ENCODE measurements around the gene IL17REL. TPM values are rescaled to one million over a fixed set of nuclear protein-coding genes. Genes with fewer than 3 reads are reported as not detected.

The IL17REL gene
- total RNA-seq, 1 donor from 2014 or later: not detected

GRCh38 chr22:49995361-49996118, 17.0 kb downstream of the IL17REL start:
- H3K4me1 ChIP-seq: peaks cover 3% of the 10 kb centered on the region
- H3K36me3 ChIP-seq: no peaks in the 10 kb centered on the region
- no peaks in the 10 kb centered on the region for H3K27me3 ChIP-seq
- H3K27ac ChIP-seq: no peak overlapping the region
- peak; percentile 79 to 95 for DNase-seq (ENCODE audit: extremely low spot score in 2 of 2)
- H3K9me3 ChIP-seq: peaks cover 10% of the 10 kb centered on the region
- intact Hi-C loops (cut with DNase I): no loop called here
- H3K4me3 ChIP-seq: no peak overlapping the region
- TF ChIP-seq POLR2A (IDR thresholded peaks at IDR 0.05): no peak
- no peak for TF ChIP-seq CTCF (IDR thresholded peaks at IDR 0.05)
- TF ChIP-seq POLR2AphosphoS5 (IDR thresholded peaks at IDR 0.05; ENCODE audit: insufficient read depth in 1 of 2, low read depth in 1 of 2): no peak

GRCh38 chr22:49995041-49995360, 17.6 kb downstream of the IL17REL start:
- Histone ChIP-seq H3K4me3 (no peak overlapping the region), H3K27me3 (no peaks in the 10 kb centered on the region), H3K36me3 (no peaks in the 10 kb centered on the region), H3K27ac (no peak overlapping the region), H3K4me1 (peaks cover 3% of the 10 kb centered on the region), H3K9me3 (peaks cover 10% of the 10 kb centered on the region)
- intact Hi-C loops (cut with DNase I): no loop called here
- TF ChIP-seq POLR2A (IDR thresholded peaks at IDR 0.05) (no peak), CTCF (IDR thresholded peaks at IDR 0.05) (no peak), POLR2AphosphoS5 (IDR thresholded peaks at IDR 0.05; ENCODE audit: insufficient read depth in 1 of 2, low read depth in 1 of 2) (no peak)
- peak; percentile 70 to 95 for DNase-seq (ENCODE audit: extremely low spot score in 2 of 2)

GRCh38 chr22:49994361-49995040, 18.1 kb downstream of the IL17REL start:
- H3K27ac ChIP-seq: no peak overlapping the region
- TF ChIP-seq POLR2A (IDR thresholded peaks at IDR 0.05) (no peak), CTCF (IDR thresholded peaks at IDR 0.05) (no peak), POLR2AphosphoS5 (IDR thresholded peaks at IDR 0.05; ENCODE audit: insufficient read depth in 1 of 2, low read depth in 1 of 2) (no peak)
- no peak overlapping the region for H3K4me3 ChIP-seq
- H3K27me3 ChIP-seq: no peaks in the 10 kb centered on the region
- intact Hi-C loops (cut with DNase I): no loop called here
- peaks cover 10% of the 10 kb centered on the region for H3K9me3 ChIP-seq
- no peaks in the 10 kb centered on the region for H3K36me3 ChIP-seq
- H3K4me1 ChIP-seq: peaks cover 3% of the 10 kb centered on the region
- DNase-seq (ENCODE audit: extremely low spot score in 2 of 2): peak in 1 of 2 donors; percentile 77

GRCh38 chr22:49993649-49994360, 18.8 kb downstream of the IL17REL start:
- intact Hi-C loops (cut with DNase I): no loop called here
- Histone ChIP-seq H3K4me1 (no peaks in the 10 kb centered on the region), H3K4me3 (no peak overlapping the region), H3K27me3 (no peaks in the 10 kb centered on the region), H3K27ac (no peak overlapping the region), H3K36me3 (no peaks in the 10 kb centered on the region), H3K9me3 (peaks cover 10% of the 10 kb centered on the region)
- DNase-seq (ENCODE audit: extremely low spot score in 2 of 2): peak; percentile 79 to 82
- TF ChIP-seq POLR2AphosphoS5 (IDR thresholded peaks at IDR 0.05; ENCODE audit: insufficient read depth in 1 of 2, low read depth in 1 of 2): no peak
- no peak for TF ChIP-seq CTCF (IDR thresholded peaks at IDR 0.05)
- no peak for TF ChIP-seq POLR2A (IDR thresholded peaks at IDR 0.05)
